WTC11 (cell line): ENCODE measurements around the gene GSTK1. TPM values are rescaled to one million over a fixed set of nuclear protein-coding genes. Genes with fewer than 3 reads are reported as not detected.

ENCODE experiments used
- ATAC-seq: fragments of 200-7000 bp; cut with Tn5 transposase; 2 replicates; pipeline ENCODE4 v1.10.0; 2021; ENCODE audit warnings: mild to moderate bottlenecking, moderate library complexity
- CTCF ChIA-PET: fragments of 300-600 bp; sonication (Branson Sonifier 250); formaldehyde crosslinking; loops from one replicate; lab custom pipeline; 2021; ENCODE audit warnings: antibody characterized with exemption; lab: Charles Lee
- POLR2A ChIA-PET: fragments of 350-600 bp; sonication (Branson Sonifier 250); formaldehyde crosslinking; loops from one replicate; lab custom pipeline; 2021; ENCODE audit warnings: antibody characterized with exemption; lab: Charles Lee
- DNase-seq: peaks from one replicate; pipeline ENCODE4 v3.0.0; 2021; ENCODE audit warnings: low spot score
- H3K27ac Mint-ChIP-seq: 2 replicates; pipeline ENCODE4 v1.8.0; 2021; ENCODE audit warnings: mixed read lengths
- H3K27me3 Mint-ChIP-seq: 2 replicates; pipeline ENCODE4 v1.8.0; 2021; ENCODE audit warnings: low read depth, mild to moderate bottlenecking, moderate library complexity, mixed read lengths
- H3K36me3 Mint-ChIP-seq: 2 replicates; pipeline ENCODE4 v1.8.0; 2021; ENCODE audit warnings: mixed read lengths
- H3K4me1 Mint-ChIP-seq: 2 replicates; pipeline ENCODE4 v1.8.0; 2022; ENCODE audit warnings: mixed read lengths
- H3K4me3 Mint-ChIP-seq: 2 replicates; pipeline ENCODE4 v1.8.0; 2021; ENCODE audit warnings: mild to moderate bottlenecking, moderate library complexity, mixed read lengths
- H3K9me3 Mint-ChIP-seq: 2 replicates; pipeline ENCODE4 v1.8.0; 2021; ENCODE audit warnings: mixed read lengths
- ARID4B ChIP-seq: sonication (generic); formaldehyde crosslinking; IDR thresholded peaks from 2 replicates; pipeline ENCODE4 v1.8.0; 2023; ENCODE audit warnings: missing genetic modification reagents, mild to moderate bottlenecking, borderline replicate concordance
- CREB1 ChIP-seq: sonication (generic); formaldehyde crosslinking; IDR thresholded peaks from 2 replicates; pipeline ENCODE4 v1.8.0; 2023; ENCODE audit warnings: mild to moderate bottlenecking, missing genetic modification reagents
- CREM ChIP-seq: sonication (generic); formaldehyde crosslinking; IDR thresholded peaks from 2 replicates; pipeline ENCODE4 v1.8.1; 2022; ENCODE audit warnings: mild to moderate bottlenecking, missing genetic modification reagents, moderate library complexity
- CTCF ChIP-seq: fragments of 200-600 bp; IDR thresholded peaks from 2 replicates; pipeline ENCODE4 v1.8.0; 2022; ENCODE audit warnings: antibody characterized with exemption
- FOXJ3 ChIP-seq: sonication (generic); formaldehyde crosslinking; IDR thresholded peaks from 2 replicates; pipeline ENCODE4 v1.9.0; 2021; ENCODE audit warnings: missing genetic modification reagents, mild to moderate bottlenecking, borderline replicate concordance
- GRHL2 ChIP-seq: fragments of 250-450 bp; sonication (Bioruptor Pico); IDR thresholded peaks from 2 replicates; pipeline ENCODE4 v1.8.0; 2022; ENCODE audit warnings: mild to moderate bottlenecking, moderate library complexity; ENCODE audit not compliant: insufficient replicate concordance, severe bottlenecking
- MAX ChIP-seq: sonication (generic); formaldehyde crosslinking; IDR thresholded peaks from 2 replicates; pipeline ENCODE4 v1.8.0; 2022; ENCODE audit warnings: mild to moderate bottlenecking, missing genetic modification reagents
- MXD4 ChIP-seq: fragments of 250-450 bp; sonication (Bioruptor Pico); IDR thresholded peaks from 2 replicates; pipeline ENCODE4 v1.8.0; 2021; ENCODE audit warnings: mild to moderate bottlenecking, moderate library complexity, borderline replicate concordance
- NR3C1 ChIP-seq: sonication (generic); formaldehyde crosslinking; conservative IDR thresholded peaks from 2 replicates; pipeline ENCODE4 v1.8.1; 2023; ENCODE audit warnings: low read depth, mild to moderate bottlenecking, missing genetic modification reagents
- PRRX2 ChIP-seq: fragments of 250-450 bp; sonication (Bioruptor Pico); IDR thresholded peaks from 2 replicates; pipeline ENCODE4 v1.8.0; 2021; ENCODE audit warnings: mild to moderate bottlenecking
- RELA ChIP-seq: sonication (generic); formaldehyde crosslinking; IDR thresholded peaks from 2 replicates; pipeline ENCODE4 v1.8.1; 2022; ENCODE audit warnings: missing genetic modification reagents, mild to moderate bottlenecking, borderline replicate concordance
- RORB ChIP-seq: fragments of 250-450 bp; sonication (Bioruptor Pico); IDR thresholded peaks from 2 replicates; pipeline ENCODE4 v1.9.0; 2021; ENCODE audit warnings: mild to moderate bottlenecking
- USF1 ChIP-seq: sonication (generic); formaldehyde crosslinking; IDR thresholded peaks from 2 replicates; pipeline ENCODE4 v1.8.0; 2022; ENCODE audit warnings: mild to moderate bottlenecking, missing genetic modification reagents
- USF2 ChIP-seq: sonication (generic); formaldehyde crosslinking; IDR thresholded peaks from 2 replicates; pipeline ENCODE4 v1.8.1; 2023; ENCODE audit warnings: mild to moderate bottlenecking, missing genetic modification reagents, moderate library complexity
- ZNF121 ChIP-seq: sonication (generic); formaldehyde crosslinking; IDR thresholded peaks from 2 replicates; pipeline ENCODE4 v1.8.0; 2023; ENCODE audit warnings: missing genetic modification reagents
- total RNA-seq: library from RNA; stranded (reverse); gene quantifications from 3 replicates; pipeline ENCODE4 v1.2.3, GENCODE V29; 2021
- TF ChIP-seq, protein P1 (sequence below): sonication (generic); formaldehyde crosslinking; IDR thresholded peaks from 2 replicates; pipeline ENCODE4 v1.8.0; 2022; ENCODE audit warnings: mild to moderate bottlenecking, missing genetic modification reagents
- TF ChIP-seq, protein P2 (sequence below): sonication (generic); formaldehyde crosslinking; IDR thresholded peaks from 2 replicates; pipeline ENCODE4 v1.8.0; 2022; ENCODE audit warnings: mild to moderate bottlenecking, missing genetic modification reagents
- TF ChIP-seq, protein P3 (sequence below): sonication (generic); formaldehyde crosslinking; IDR thresholded peaks from 2 replicates; pipeline ENCODE4 v1.8.1; 2023; ENCODE audit warnings: mild to moderate bottlenecking, missing genetic modification reagents, borderline replicate concordance

Gene GSTK1
- total RNA-seq, 1 experiment from 2014 or later = 30.1 TPM

DNA sequence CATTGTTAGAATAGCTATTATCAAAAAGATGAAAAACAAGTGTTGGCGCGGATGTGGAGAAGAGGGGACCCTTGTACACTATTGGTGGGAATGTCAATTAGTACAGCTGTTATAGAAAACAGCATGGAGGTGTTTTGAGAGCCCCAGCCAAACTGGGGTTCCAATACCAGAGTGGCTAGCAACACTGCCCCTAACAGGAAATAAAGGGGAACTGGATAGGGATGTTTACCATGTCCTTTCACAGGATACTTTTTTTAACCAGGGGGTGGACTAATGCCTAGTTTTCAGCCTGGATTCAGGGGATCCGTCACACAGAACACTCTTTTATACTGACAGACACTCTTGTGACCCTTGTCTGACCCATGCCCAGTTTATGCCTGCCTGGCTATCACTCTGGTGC is 6.9 kb upstream of the GSTK1 start:
- Mint-ChIP-seq H3K4me3 (no peak overlapping the region), H3K36me3 (no peaks in the 10 kb centered on the region), H3K4me1 (no peaks in the 10 kb centered on the region), H3K27ac (no peak overlapping the region), H3K9me3 (peaks cover 11% of the 10 kb centered on the region; the same call in 1 of the 2 replicates), H3K27me3 (no peaks in the 10 kb centered on the region; the same call in 1 of the 2 replicates)
- TF ChIP-seq MXD4 (no peak), CREB1 (no peak), CTCF (no peak), ZNF121 (no peak), NR3C1 (CRISPR knock-in tag) (no peak), PRRX2 (CRISPR knock-in tag) (no peak), USF1 (CRISPR knock-in tag) (no peak), MAX (CRISPR knock-in tag) (no peak), USF2 (CRISPR knock-in tag) (no peak), FOXJ3 (CRISPR knock-in tag) (no peak), GRHL2 (no peak), RELA (no peak), RORB (no peak), ARID4B (CRISPR knock-in tag) (no peak), CREM (CRISPR knock-in tag) (no peak)
- TF ChIP-seq, protein P1, sequence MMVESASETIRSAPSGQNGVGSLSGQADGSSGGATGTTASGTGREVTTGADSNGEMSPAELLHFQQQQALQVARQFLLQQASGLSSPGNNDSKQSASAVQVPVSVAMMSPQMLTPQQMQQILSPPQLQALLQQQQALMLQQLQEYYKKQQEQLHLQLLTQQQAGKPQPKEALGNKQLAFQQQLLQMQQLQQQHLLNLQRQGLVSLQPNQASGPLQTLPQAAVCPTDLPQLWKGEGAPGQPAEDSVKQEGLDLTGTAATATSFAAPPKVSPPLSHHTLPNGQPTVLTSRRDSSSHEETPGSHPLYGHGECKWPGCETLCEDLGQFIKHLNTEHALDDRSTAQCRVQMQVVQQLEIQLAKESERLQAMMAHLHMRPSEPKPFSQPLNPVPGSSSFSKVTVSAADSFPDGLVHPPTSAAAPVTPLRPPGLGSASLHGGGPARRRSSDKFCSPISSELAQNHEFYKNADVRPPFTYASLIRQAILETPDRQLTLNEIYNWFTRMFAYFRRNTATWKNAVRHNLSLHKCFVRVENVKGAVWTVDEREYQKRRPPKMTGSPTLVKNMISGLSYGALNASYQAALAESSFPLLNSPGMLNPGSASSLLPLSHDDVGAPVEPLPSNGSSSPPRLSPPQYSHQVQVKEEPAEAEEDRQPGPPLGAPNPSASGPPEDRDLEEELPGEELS (CRISPR knock-in tag) = no peak
- TF ChIP-seq, protein P2, sequence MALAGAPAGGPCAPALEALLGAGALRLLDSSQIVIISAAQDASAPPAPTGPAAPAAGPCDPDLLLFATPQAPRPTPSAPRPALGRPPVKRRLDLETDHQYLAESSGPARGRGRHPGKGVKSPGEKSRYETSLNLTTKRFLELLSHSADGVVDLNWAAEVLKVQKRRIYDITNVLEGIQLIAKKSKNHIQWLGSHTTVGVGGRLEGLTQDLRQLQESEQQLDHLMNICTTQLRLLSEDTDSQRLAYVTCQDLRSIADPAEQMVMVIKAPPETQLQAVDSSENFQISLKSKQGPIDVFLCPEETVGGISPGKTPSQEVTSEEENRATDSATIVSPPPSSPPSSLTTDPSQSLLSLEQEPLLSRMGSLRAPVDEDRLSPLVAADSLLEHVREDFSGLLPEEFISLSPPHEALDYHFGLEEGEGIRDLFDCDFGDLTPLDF (CRISPR knock-in tag) = no peak
- TF ChIP-seq, protein P3, sequence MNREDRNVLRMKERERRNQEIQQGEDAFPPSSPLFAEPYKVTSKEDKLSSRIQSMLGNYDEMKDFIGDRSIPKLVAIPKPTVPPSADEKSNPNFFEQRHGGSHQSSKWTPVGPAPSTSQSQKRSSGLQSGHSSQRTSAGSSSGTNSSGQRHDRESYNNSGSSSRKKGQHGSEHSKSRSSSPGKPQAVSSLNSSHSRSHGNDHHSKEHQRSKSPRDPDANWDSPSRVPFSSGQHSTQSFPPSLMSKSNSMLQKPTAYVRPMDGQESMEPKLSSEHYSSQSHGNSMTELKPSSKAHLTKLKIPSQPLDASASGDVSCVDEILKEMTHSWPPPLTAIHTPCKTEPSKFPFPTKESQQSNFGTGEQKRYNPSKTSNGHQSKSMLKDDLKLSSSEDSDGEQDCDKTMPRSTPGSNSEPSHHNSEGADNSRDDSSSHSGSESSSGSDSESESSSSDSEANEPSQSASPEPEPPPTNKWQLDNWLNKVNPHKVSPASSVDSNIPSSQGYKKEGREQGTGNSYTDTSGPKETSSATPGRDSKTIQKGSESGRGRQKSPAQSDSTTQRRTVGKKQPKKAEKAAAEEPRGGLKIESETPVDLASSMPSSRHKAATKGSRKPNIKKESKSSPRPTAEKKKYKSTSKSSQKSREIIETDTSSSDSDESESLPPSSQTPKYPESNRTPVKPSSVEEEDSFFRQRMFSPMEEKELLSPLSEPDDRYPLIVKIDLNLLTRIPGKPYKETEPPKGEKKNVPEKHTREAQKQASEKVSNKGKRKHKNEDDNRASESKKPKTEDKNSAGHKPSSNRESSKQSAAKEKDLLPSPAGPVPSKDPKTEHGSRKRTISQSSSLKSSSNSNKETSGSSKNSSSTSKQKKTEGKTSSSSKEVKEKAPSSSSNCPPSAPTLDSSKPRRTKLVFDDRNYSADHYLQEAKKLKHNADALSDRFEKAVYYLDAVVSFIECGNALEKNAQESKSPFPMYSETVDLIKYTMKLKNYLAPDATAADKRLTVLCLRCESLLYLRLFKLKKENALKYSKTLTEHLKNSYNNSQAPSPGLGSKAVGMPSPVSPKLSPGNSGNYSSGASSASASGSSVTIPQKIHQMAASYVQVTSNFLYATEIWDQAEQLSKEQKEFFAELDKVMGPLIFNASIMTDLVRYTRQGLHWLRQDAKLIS = no peak
- DNase-seq = no peak
- ChIA-PET POLR2A (no interaction called here), CTCF (interaction anchor here (1.0 to 2.6 kb wide), 3 partner anchors 16 to 41 kb away, joined by 5 to 13 read pairs (median 7); no protein-coding TSS in a partner anchor)
- peak; percentile 81 for ATAC-seq
